K562 (cell line): ENCODE results near the gene WNT16. TPM values are rescaled to one million over a fixed set of nuclear protein-coding genes. Genes with fewer than 3 reads are reported as not detected.

ENCODE experiments used
- ATAC-seq: fragments of 200-7000 bp; cut with Tn5 transposase; 3 replicates; pipeline ENCODE4 v1.9.1; 2020; ENCODE audit warnings: moderate library complexity
- BruUV-seq: library from RNA; stranded (reverse); fragments of 400-500 nt; replicated peaks from 2 replicates; lab custom pipeline; 2021; lab: Mats Ljungman, UMichigan
- CTCF ChIA-PET: fragments of 300-600 bp; formaldehyde crosslinking; extraction: SDS; loops from one replicate; lab custom pipeline; 2021; ENCODE audit warnings: low intra/inter-chr PET ratio; lab: Yijun Ruan, JAX
- POLR2A ChIA-PET: fragments of 300-600, 350-650 bp; sonication (Branson Sonifier 250); formaldehyde crosslinking; extraction: SDS; loops from one replicate; lab custom pipeline; 2021; ENCODE audit warnings: antibody characterized with exemption, inconsistent platforms; lab: Yijun Ruan, JAX
- DNase-seq, 4 experiments: peaks; one replicate each; pipeline versions ENCODE4 v3.0.0 to v3.0.0-alpha.2; 2011 to 2018; ENCODE audit warnings: low spot score in 3 of 4, mixed read lengths in 3 of 4; ENCODE audit errors: extremely low read depth in 1 of 4
- FAIRE-seq: peaks from 2 replicates; lab custom pipeline; 2011; peaks lifted over from hg19 to GRCh38; lab: Jason Lieb, UNC
- H2AFZ ChIP-seq: 2 replicates; pipeline ENCODE4 v1.6.0; 2011; ENCODE audit warnings: low read depth, low read length, control low read depth, inconsistent platforms
- H3K27ac ChIP-seq: fragments of 200-600 bp; 3 replicates; pipeline ENCODE4 v1.8.0; 2011; ENCODE audit warnings: low read depth, mild to moderate bottlenecking, control low read depth, inconsistent platforms, low read length, moderate library complexity, mixed read lengths; ENCODE audit errors: extremely low read depth
- H3K27me3 ChIP-seq, 2 experiments: fragments of 300-600 bp in 1 of 2; 2 replicates in 1 of 2; 3 replicates in 1 of 2; pipeline versions ENCODE4 v1.6.0 to v1.8.0; 2011; ENCODE audit warnings: inconsistent platforms in 2 of 2, low read length in 2 of 2, mild to moderate bottlenecking in 1 of 2, mixed read lengths in 1 of 2, moderate library complexity in 1 of 2; ENCODE audit not compliant: control insufficient read depth in 2 of 2, insufficient read depth in 2 of 2
- H3K36me3 ChIP-seq: fragments of 300-600 bp; 3 replicates; pipeline ENCODE4 v1.8.0; 2011; ENCODE audit warnings: mild to moderate bottlenecking, low read length, inconsistent platforms; ENCODE audit not compliant: control insufficient read depth, insufficient read depth
- H3K4me1 ChIP-seq, 2 experiments: fragments of 200-600 bp in 1 of 2; replicated peaks in 1 of 2; 2 replicates in 1 of 2; 3 replicates in 1 of 2; pipeline versions ENCODE4 v1.5.1 to v1.8.0; 2011; ENCODE audit warnings: inconsistent platforms in 2 of 2, low read length in 2 of 2, mild to moderate bottlenecking in 1 of 2, mixed read lengths in 1 of 2, moderate library complexity in 1 of 2; ENCODE audit not compliant: control insufficient read depth in 2 of 2, insufficient read depth in 2 of 2
- H3K4me2 ChIP-seq: 2 replicates; pipeline ENCODE4 v1.6.1; 2011; ENCODE audit warnings: low read length, control low read depth, inconsistent platforms, mixed read lengths; ENCODE audit not compliant: insufficient read depth
- H3K4me3 ChIP-seq: fragments of 200-600 bp; sonication (generic), shearing (Covaris generic); 2 replicates; pipeline ENCODE4 v1.5.1; 2016; ENCODE audit warnings: control low read depth, inconsistent platforms
- H3K79me2 ChIP-seq: fragments of 200-600 bp; 3 replicates; pipeline ENCODE4 v1.8.0; 2011; ENCODE audit warnings: low read length, inconsistent platforms; ENCODE audit not compliant: control insufficient read depth, insufficient read depth
- H3K9ac ChIP-seq, 2 experiments: 2 replicates each; pipeline versions ENCODE4 v1.6.0 to v1.6.1; 2011; ENCODE audit warnings: low read depth in 2 of 2, low read length in 2 of 2, control low read depth in 1 of 2, inconsistent platforms in 1 of 2, mild to moderate bottlenecking in 1 of 2, mixed read lengths in 1 of 2; ENCODE audit not compliant: insufficient read depth in 1 of 2
- H3K9me1 ChIP-seq: one replicate; pipeline ENCODE4 v1.6.0; 2011; ENCODE audit warnings: inconsistent platforms, mild to moderate bottlenecking, low read length, moderate library complexity; ENCODE audit not compliant: control insufficient read depth, insufficient read depth
- H3K9me3 ChIP-seq: replicated peaks from 2 replicates; pipeline ENCODE4 v1.5.1; 2011; ENCODE audit warnings: low read depth, low read length, inconsistent platforms; ENCODE audit not compliant: control insufficient read depth, insufficient read depth
- H4K20me1 ChIP-seq: replicated peaks from 2 replicates; pipeline ENCODE4 v1.6.1; 2011; ENCODE audit warnings: low read length, inconsistent platforms, mixed read lengths; ENCODE audit not compliant: control insufficient read depth, insufficient read depth
- ATF7 ChIP-seq: fragments of 450-650 bp; IDR thresholded peaks from 2 replicates; pipeline ENCODE4 v1.7.1; 2014; ENCODE audit warnings: mild to moderate bottlenecking, moderate library complexity
- CBX1 ChIP-seq: sonication (generic); IDR thresholded peaks from 2 replicates; pipeline ENCODE4 v1.6.1; 2016; ENCODE audit warnings: antibody characterized with exemption, low read depth, mild to moderate bottlenecking
- CBX3 ChIP-seq, 2 experiments: IDR thresholded peaks; 1 replicate in 1 of 2; 2 replicates in 1 of 2; pipeline ENCODE4 v1.6.1; 2012; ENCODE audit warnings: inconsistent platforms in 2 of 2, low read length in 2 of 2, borderline replicate concordance in 1 of 2, control low read depth in 1 of 2
- CEBPZ ChIP-seq: fragments of 150-350 bp; IDR thresholded peaks from 2 replicates; pipeline ENCODE4 v1.6.1; 2014; ENCODE audit warnings: low read depth, mild to moderate bottlenecking, low read length, borderline replicate concordance
- CREB3 ChIP-seq: fragments of 450-650 bp; conservative IDR thresholded peaks from 2 replicates; pipeline ENCODE4 v1.6.1; 2016; ENCODE audit warnings: missing genetic modification characterization, low read depth, mild to moderate bottlenecking, missing compliant biosample characterization, moderate library complexity
- E2F6 ChIP-seq, 2 experiments: IDR thresholded peaks; 2 replicates each; pipeline ENCODE4 v1.6.1; 2011; ENCODE audit warnings: borderline replicate concordance in 1 of 2, control low read depth in 1 of 2, low read depth in 1 of 2, low read length in 1 of 2, mild to moderate bottlenecking in 1 of 2, mixed read lengths in 1 of 2, moderate library complexity in 1 of 2; ENCODE audit not compliant: insufficient read depth in 1 of 2, insufficient read length in 1 of 2, poor library complexity in 1 of 2, severe bottlenecking in 1 of 2; ENCODE audit errors: extremely low read depth in 1 of 2
- ESRRB ChIP-seq: fragments of 250-450 bp; sonication (Bioruptor Pico); IDR thresholded peaks from 2 replicates; pipeline ENCODE4 v1.5.0; 2020; ENCODE audit warnings: mild to moderate bottlenecking, moderate library complexity, borderline replicate concordance
- HMGN3 ChIP-seq: IDR thresholded peaks from 2 replicates; pipeline ENCODE4 v1.6.1; 2011; ENCODE audit warnings: borderline replicate concordance, low read depth, mild to moderate bottlenecking, mixed read lengths, low read length; ENCODE audit not compliant: insufficient read length; ENCODE audit errors: extremely low read depth
- HNRNPL ChIP-seq: fragments of 200-400 bp; formaldehyde crosslinking; IDR thresholded peaks from 2 replicates; pipeline ENCODE4 v1.6.1; 2017; ENCODE audit warnings: low read depth, mild to moderate bottlenecking, low read length
- JUN ChIP-seq, 2 experiments: sonication (generic) in 1 of 2; formaldehyde crosslinking in 1 of 2; IDR thresholded peaks; 2 replicates each; pipeline versions ENCODE4 v1.6.1 to v1.8.0; 2012 to 2022; ENCODE audit warnings: borderline replicate concordance in 2 of 2, mild to moderate bottlenecking in 2 of 2, improper control_type of control experiment in 1 of 2, low read depth in 1 of 2, low read length in 1 of 2, missing genetic modification reagents in 1 of 2
- NFIX ChIP-seq: fragments of 250-450 bp; sonication (Bioruptor Pico); IDR thresholded peaks from 2 replicates; pipeline ENCODE4 v1.4.0; 2020; ENCODE audit warnings: low read depth, mild to moderate bottlenecking, moderate library complexity
- NFXL1 ChIP-seq: fragments of 450-650 bp; formaldehyde crosslinking; IDR thresholded peaks from 2 replicates; pipeline ENCODE4 v1.4.0; 2021; ENCODE audit warnings: mild to moderate bottlenecking
- POLR2G ChIP-seq: fragments of 200-400 bp; formaldehyde crosslinking; IDR thresholded peaks from 2 replicates; pipeline ENCODE4 v1.6.1; 2017; ENCODE audit warnings: low read depth, mild to moderate bottlenecking, antibody characterized with exemption, low read length, moderate library complexity
- TRIM24 ChIP-seq, 2 experiments: fragments of 450-650 bp; IDR thresholded peaks; 2 replicates each; pipeline ENCODE4 v1.6.1; 2016
- TRIM28 ChIP-seq: fragments of 450-650 bp; IDR thresholded peaks from 2 replicates; pipeline ENCODE4 v1.6.1; 2017
- ZFP36 ChIP-seq: fragments of 150-350 bp; IDR thresholded peaks from 2 replicates; pipeline ENCODE4 v1.6.1; 2018; ENCODE audit warnings: low read length, low read depth; ENCODE audit not compliant: partially characterized antibody
- WGBS: fragments of 100-300 bp; shearing (Covaris generic); methylation state at CpG from one replicate; pipeline ENCODE4 v1.1.6; 2016; ENCODE audit warnings: low coverage, mixed read lengths; ENCODE audit not compliant: insufficient coverage; ENCODE audit errors: missing lambda C conversion rate; 5-methylcytosine and 5-hydroxymethylcytosine counted together
- in situ Hi-C: fragments of 300-500 bp; cut with MboI; formaldehyde crosslinking; loops from 4 replicates; pipeline ENCODE4 v1.15.0; 2018; ENCODE audit warnings: inconsistent platforms, mixed read lengths
- intact Hi-C: fragments of 100-400 bp; cut with micrococcal nuclease; formaldehyde crosslinking; loops from 2 replicates; pipeline ENCODE4 v1.14.2; 2022
- polyA plus RNA-seq, 8 experiments: library from polyadenylated mRNA; depleted of rRNA in 4 of 8; stranded (reverse) in 5 of 8; unstranded in 3 of 8; fragments of >200 nt; fragmentation: Nextera tagmentation in 2 of 8; fragmentation: Illumina TruSeq in 1 of 8; extraction: Ambion mirVana in 2 of 8; extraction: Trizol in 1 of 8; gene quantifications; 2 replicates each; pipeline versions ENCODE4 v1.2.1 to v1.2.3, GENCODE V29; 2011 to 2014; ENCODE audit warnings: inconsistent platforms in 1 of 8, missing spikeins in 1 of 8
- total RNA-seq, 7 experiments: library from RNA; depleted of rRNA in 6 of 7; stranded (reverse); fragments of >200 nt in 6 of 7; fragmentation: Illumina TruSeq in 2 of 7; extraction: Trizol in 2 of 7; gene quantifications; 2 replicates each; pipeline versions ENCODE4 v1.2.1 to v1.2.3, GENCODE V29; 2011 to 2021; ENCODE audit warnings: low replicate concordance in 1 of 7

WNT16 gene
- total and polyA plus RNA-seq, 9 of the 15 experiments (the other 6 are each of a cell fraction or from before 2014, with no cell fraction given), result 0.06 to 0.07 TPM; not detected in 7

GRCh38 chr7:121285066-121285667 lies 43.6 kb upstream of the WNT16 start:
- intact Hi-C loops, result no loop called here
- TF ChIP-seq ATF7, result no peak
- TF ChIP-seq TRIM24 (IDR thresholded peaks at IDR 0.05), result 0 out of 4 replicates have a peak, but pooled peaks of 1 of the 2 experiments have one; percentile 26
- peak; percentile 88 for TF ChIP-seq TRIM28
- TF ChIP-seq CBX1, result peak; percentile 81
- no peak for TF ChIP-seq CREB3
- TF ChIP-seq NFXL1 (CRISPR knock-in tag), result no peak
- peak in 1 of 2 experiments; percentile 97; a peak in 2 of 3 replicates for TF ChIP-seq CBX3 (IDR thresholded peaks at IDR 0.05; ENCODE audit: borderline replicate concordance in 1 of 2, low read length in 2 of 2)
- peak; percentile 66; the same call in 1 of the 2 replicates for TF ChIP-seq CEBPZ
- no peak for TF ChIP-seq HMGN3
- TF ChIP-seq POLR2G, result peak; percentile 43; the same call in 1 of the 2 replicates
- TF ChIP-seq HNRNPL, result no peak
- TF ChIP-seq ESRRB, result no peak
- TF ChIP-seq E2F6 (IDR thresholded peaks at IDR 0.05; ENCODE audit: borderline replicate concordance in 1 of 2, extremely low read depth in 1 of 2, insufficient read depth in 1 of 2, insufficient read length in 1 of 2, low read depth in 1 of 2, low read length in 1 of 2, poor library complexity in 1 of 2, severe bottlenecking in 1 of 2), result peak in 1 of 2 experiments; percentile 22
- peak; percentile 95 for TF ChIP-seq ZFP36
- TF ChIP-seq JUN (IDR thresholded peaks at IDR 0.05; ENCODE audit: borderline replicate concordance, low read depth, low read length), result no peak
- TF ChIP-seq JUN (CRISPR knock-in tag; IDR thresholded peaks at IDR 0.05; ENCODE audit: borderline replicate concordance), result no peak
- TF ChIP-seq NFIX (CRISPR knock-in tag), result no peak

More at GRCh38 chr7:121285066-121285667, 43.6 kb upstream of the WNT16 start:
- Histone ChIP-seq H3K4me1 (no peaks in the 10 kb centered on the region), H3K79me2 (no peaks in the 10 kb centered on the region), H3K4me3 (no peak overlapping the region), H3K27ac (no peak overlapping the region), H3K27me3 (no peaks in the 10 kb centered on the region), H3K9ac (no peak overlapping the region), H3K9me3 (peaks cover 16% of the 10 kb centered on the region), H2AFZ (no peak overlapping the region), H3K36me3 (peaks cover 96% of the 10 kb centered on the region), H3K9me1 (no peaks in the 10 kb centered on the region), H3K4me2 (no peak overlapping the region), H4K20me1 (no peaks in the 10 kb centered on the region)
- in situ Hi-C loops, result no loop called here
- FAIRE-seq (no peak), ATAC-seq (peak; percentile 66), DNase-seq (peak in 1 of 4 experiments; percentile 34)
- CTCF ChIA-PET, result no interaction called here
- 94% methylated on average over 1 of the region's 1 CpG for WGBS
- POLR2A ChIA-PET, result no interaction called here
- no TSS peak for BruUV-seq
